Measurements from ENCODE around the gene VSTM2B. TPM values are rescaled to one million over a fixed set of nuclear protein-coding genes. Genes with fewer than 3 reads are reported as not detected.

VSTM2B gene
- total RNA-seq, 1 experiment from 2014 or later: not detected

DNA sequence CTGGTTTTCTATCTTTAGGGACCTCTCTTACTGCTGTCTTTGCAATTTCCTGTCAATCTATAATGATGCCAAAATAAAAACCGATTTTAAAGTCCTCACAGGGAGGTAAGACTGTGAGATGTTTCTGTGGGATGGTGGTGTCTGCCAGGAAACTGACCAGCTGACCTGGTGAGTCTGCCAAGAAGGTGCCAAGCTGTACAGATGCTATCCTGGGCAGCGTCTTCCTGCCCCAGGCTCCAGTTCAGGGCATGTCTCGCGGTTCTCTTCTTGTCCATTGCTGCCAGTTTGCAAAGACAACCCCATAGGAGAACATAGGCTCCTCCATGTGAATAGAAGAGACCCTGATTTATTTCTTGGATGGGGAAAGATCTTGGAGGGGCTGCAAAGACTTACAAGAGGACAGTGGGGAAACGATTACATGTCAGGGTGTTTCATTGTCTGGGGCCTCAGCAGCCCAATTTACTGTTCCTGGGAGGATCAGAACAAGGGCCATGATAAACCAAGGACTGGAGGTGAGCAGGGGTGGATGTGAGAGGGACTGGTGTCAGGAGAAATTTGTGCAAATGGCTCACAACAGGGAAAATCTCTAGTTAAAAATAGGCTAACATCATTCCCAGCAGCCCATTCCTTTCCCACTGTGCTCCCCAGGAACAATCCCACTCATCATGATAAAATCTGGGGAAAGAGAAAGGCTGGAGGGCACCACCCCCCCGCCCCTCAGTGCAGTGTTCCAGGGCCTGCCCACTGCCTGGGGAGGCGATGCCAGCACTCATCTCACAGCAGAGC lies 42.7 kb upstream of the VSTM2B start:
- H3K27ac ChIP-seq (ENCODE audit: low read depth, low read length, poor library complexity, severe bottlenecking): no peak overlapping the region
- POLR2A ChIA-PET (ENCODE audit: low non-redundant PET): no interaction called here
- TF ChIP-seq EZH2 (IDR thresholded peaks at IDR 0.05; ENCODE audit: borderline replicate concordance, low read depth, low read length, poor library complexity, severe bottlenecking): no peak
- TF ChIP-seq, protein P1, sequence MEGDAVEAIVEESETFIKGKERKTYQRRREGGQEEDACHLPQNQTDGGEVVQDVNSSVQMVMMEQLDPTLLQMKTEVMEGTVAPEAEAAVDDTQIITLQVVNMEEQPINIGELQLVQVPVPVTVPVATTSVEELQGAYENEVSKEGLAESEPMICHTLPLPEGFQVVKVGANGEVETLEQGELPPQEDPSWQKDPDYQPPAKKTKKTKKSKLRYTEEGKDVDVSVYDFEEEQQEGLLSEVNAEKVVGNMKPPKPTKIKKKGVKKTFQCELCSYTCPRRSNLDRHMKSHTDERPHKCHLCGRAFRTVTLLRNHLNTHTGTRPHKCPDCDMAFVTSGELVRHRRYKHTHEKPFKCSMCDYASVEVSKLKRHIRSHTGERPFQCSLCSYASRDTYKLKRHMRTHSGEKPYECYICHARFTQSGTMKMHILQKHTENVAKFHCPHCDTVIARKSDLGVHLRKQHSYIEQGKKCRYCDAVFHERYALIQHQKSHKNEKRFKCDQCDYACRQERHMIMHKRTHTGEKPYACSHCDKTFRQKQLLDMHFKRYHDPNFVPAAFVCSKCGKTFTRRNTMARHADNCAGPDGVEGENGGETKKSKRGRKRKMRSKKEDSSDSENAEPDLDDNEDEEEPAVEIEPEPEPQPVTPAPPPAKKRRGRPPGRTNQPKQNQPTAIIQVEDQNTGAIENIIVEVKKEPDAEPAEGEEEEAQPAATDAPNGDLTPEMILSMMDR (conservative IDR thresholded peaks at IDR 0.05; ENCODE audit: low read depth, low read length): no peak
- intact Hi-C loops (cut with micrococcal nuclease; ENCODE audit: unreplicated experiment): no loop called here
- H3K4me1 ChIP-seq (ENCODE audit: insufficient read depth, low read length, poor library complexity, severe bottlenecking): no peaks in the 10 kb centered on the region
- no peak overlapping the region for H3K4me3 ChIP-seq (ENCODE audit: low read depth, low read length, poor library complexity, severe bottlenecking)
- no TSS peak for BruUV-seq (replicated peaks)
- no peaks in the 10 kb centered on the region for H3K36me3 ChIP-seq (ENCODE audit: insufficient read depth, low read length, poor library complexity, severe bottlenecking)
- no peak for DNase-seq (ENCODE audit: low spot score)
- CTCF ChIA-PET: no interaction called here
- H3K9me3 ChIP-seq (ENCODE audit: low read depth, low read length, poor library complexity, severe bottlenecking): peaks cover 9% of the 10 kb centered on the region
- no peaks in the 10 kb centered on the region for H3K27me3 ChIP-seq (replicated peaks; ENCODE audit: insufficient read depth, low read depth, low read length, poor library complexity)

DNA sequence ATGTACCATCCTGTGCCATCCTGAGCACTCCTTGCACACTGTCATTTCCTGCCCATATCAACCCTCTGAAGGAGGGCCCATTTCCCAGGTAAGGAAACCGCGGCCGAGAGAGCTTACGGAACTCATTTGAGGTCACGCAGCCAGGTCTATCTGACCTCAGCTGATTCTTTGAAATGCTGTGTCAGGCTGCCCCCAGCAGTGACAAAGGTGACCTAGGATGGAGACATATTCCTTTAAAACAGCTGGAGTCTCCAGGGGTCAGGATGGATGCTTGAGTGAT lies 42.2 kb upstream of the VSTM2B start:
- no peak overlapping the region for H3K4me3 ChIP-seq (ENCODE audit: low read depth, low read length, poor library complexity, severe bottlenecking)
- no peak for DNase-seq (ENCODE audit: low spot score)
- H3K9me3 ChIP-seq (ENCODE audit: low read depth, low read length, poor library complexity, severe bottlenecking): peaks cover 9% of the 10 kb centered on the region
- no peaks in the 10 kb centered on the region for H3K36me3 ChIP-seq (ENCODE audit: insufficient read depth, low read length, poor library complexity, severe bottlenecking)
- ChIA-PET POLR2A (ENCODE audit: low non-redundant PET) (no interaction called here), CTCF (no interaction called here)
- BruUV-seq (replicated peaks): no TSS peak
- H3K27ac ChIP-seq (ENCODE audit: low read depth, low read length, poor library complexity, severe bottlenecking): no peak overlapping the region
- TF ChIP-seq EZH2 (IDR thresholded peaks at IDR 0.05; ENCODE audit: borderline replicate concordance, low read depth, low read length, poor library complexity, severe bottlenecking): no peak
- TF ChIP-seq, protein P1 (conservative IDR thresholded peaks at IDR 0.05; ENCODE audit: low read depth, low read length): no peak
- intact Hi-C loops (cut with micrococcal nuclease; ENCODE audit: unreplicated experiment): no loop called here
- H3K27me3 ChIP-seq (replicated peaks; ENCODE audit: insufficient read depth, low read depth, low read length, poor library complexity): no peaks in the 10 kb centered on the region
- no peaks in the 10 kb centered on the region for H3K4me1 ChIP-seq (ENCODE audit: insufficient read depth, low read length, poor library complexity, severe bottlenecking)

DNA sequence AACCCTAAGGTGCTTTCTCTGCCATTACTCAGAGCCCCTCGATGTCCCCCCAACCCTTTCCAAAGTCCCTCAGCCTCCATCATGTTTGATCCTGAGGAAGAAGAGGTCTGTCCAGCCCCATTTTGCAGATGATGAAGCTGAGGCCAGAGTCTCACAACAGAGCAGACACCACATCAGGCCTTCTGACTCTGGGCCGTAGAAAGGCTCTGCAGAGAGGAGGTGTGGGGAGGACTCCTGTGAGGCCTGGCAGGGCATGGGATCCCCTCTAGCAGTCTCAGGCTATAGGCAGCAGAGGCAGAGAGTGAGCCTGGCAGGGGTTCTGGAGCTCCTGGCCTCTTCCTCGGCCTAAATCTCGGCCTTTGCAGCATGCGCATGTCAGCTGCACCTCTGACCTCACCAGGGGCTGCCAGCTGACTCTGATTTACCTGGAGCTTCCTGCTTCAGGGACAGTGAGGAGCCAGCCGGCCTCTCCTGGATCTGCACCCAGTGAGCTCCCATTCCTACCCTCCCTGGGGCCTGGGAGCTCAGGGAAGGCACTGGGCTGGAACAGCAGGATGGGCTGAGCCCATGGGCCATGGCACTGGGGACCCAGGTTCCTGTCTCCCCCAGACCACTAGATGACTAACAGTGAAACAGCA lies 41.7 kb upstream of the VSTM2B start:
- ChIA-PET CTCF (no interaction called here), POLR2A (ENCODE audit: low non-redundant PET) (no interaction called here)
- BruUV-seq (replicated peaks): no TSS peak
- Histone ChIP-seq H3K27ac (ENCODE audit: low read depth, low read length, poor library complexity, severe bottlenecking) (no peak overlapping the region), H3K36me3 (ENCODE audit: insufficient read depth, low read length, poor library complexity, severe bottlenecking) (no peaks in the 10 kb centered on the region), H3K4me1 (ENCODE audit: insufficient read depth, low read length, poor library complexity, severe bottlenecking) (no peaks in the 10 kb centered on the region), H3K9me3 (ENCODE audit: low read depth, low read length, poor library complexity, severe bottlenecking) (peaks cover 9% of the 10 kb centered on the region), H3K27me3 (replicated peaks; ENCODE audit: insufficient read depth, low read depth, low read length, poor library complexity) (no peaks in the 10 kb centered on the region), H3K4me3 (ENCODE audit: low read depth, low read length, poor library complexity, severe bottlenecking) (no peak overlapping the region)
- TF ChIP-seq, protein P1 (conservative IDR thresholded peaks at IDR 0.05; ENCODE audit: low read depth, low read length): no peak
- TF ChIP-seq EZH2 (IDR thresholded peaks at IDR 0.05; ENCODE audit: borderline replicate concordance, low read depth, low read length, poor library complexity, severe bottlenecking): no peak
- intact Hi-C loops (cut with micrococcal nuclease; ENCODE audit: unreplicated experiment): no loop called here
- no peak for DNase-seq (ENCODE audit: low spot score)
